ENCODE data around the gene CDH23. TPM values are rescaled to one million over a fixed set of nuclear protein-coding genes. Genes with fewer than 3 reads are reported as not detected.

Gene CDH23
- total RNA-seq, 1 experiment from 2014 or later, result 0.34 TPM

GRCh38 chr10:71366690-71367089, 30.0 kb upstream of the CDH23 start:
- no TSS peak for BruUV-seq (replicated peaks)
- DNase-seq, result no peak
- Mint-ChIP-seq H3K4me3 (ENCODE audit: unreplicated experiment) (no peak overlapping the region), H3K9me3 (ENCODE audit: unreplicated experiment) (no peaks in the 10 kb centered on the region), H3K27me3 (ENCODE audit: insufficient read depth, unreplicated experiment) (peaks cover 3% of the 10 kb centered on the region), H3K4me1 (ENCODE audit: low read depth, unreplicated experiment) (no peaks in the 10 kb centered on the region), H3K27ac (ENCODE audit: unreplicated experiment) (no peak overlapping the region), H3K36me3 (ENCODE audit: insufficient read depth, unreplicated experiment) (no peaks in the 10 kb centered on the region)
- Histone ChIP-seq H3K4me3 (ENCODE audit: low read depth, low read length) (no peak overlapping the region), H3K27me3 (replicated peaks; ENCODE audit: control insufficient read depth, insufficient read depth, low read length) (no peaks in the 10 kb centered on the region), H3K36me3 (ENCODE audit: control insufficient read depth, insufficient read depth, low read length) (no peaks in the 10 kb centered on the region), H3K9me3 (no peaks in the 10 kb centered on the region), H3K4me1 (no peaks in the 10 kb centered on the region)
- POLR2A ChIA-PET, result no interaction called here
- no peak for TF ChIP-seq CTCF (IDR thresholded peaks at IDR 0.05; ENCODE audit: insufficient read depth in 1 of 2, low read depth in 1 of 2, low read length in 1 of 2, severe bottlenecking in 1 of 2, unreplicated experiment in 1 of 2)
- CTCF ChIA-PET, result interaction anchor here (0.6 kb wide), 1 partner anchor 48 kb away, joined by 3 read pairs; the partner anchor contains the start of gene SLC29A3
- intact Hi-C loops (cut with micrococcal nuclease; ENCODE audit: unreplicated experiment), result no loop called here

GRCh38 chr10:71367271-71367670, 29.4 kb upstream of the CDH23 start:
- Histone ChIP-seq H3K4me3 (ENCODE audit: low read depth, low read length) (no peak overlapping the region), H3K27me3 (replicated peaks; ENCODE audit: control insufficient read depth, insufficient read depth, low read length) (no peaks in the 10 kb centered on the region), H3K4me1 (no peaks in the 10 kb centered on the region), H3K36me3 (ENCODE audit: control insufficient read depth, insufficient read depth, low read length) (no peaks in the 10 kb centered on the region), H3K9me3 (no peaks in the 10 kb centered on the region)
- Mint-ChIP-seq H3K9me3 (ENCODE audit: unreplicated experiment) (no peaks in the 10 kb centered on the region), H3K36me3 (ENCODE audit: insufficient read depth, unreplicated experiment) (no peaks in the 10 kb centered on the region), H3K4me1 (ENCODE audit: low read depth, unreplicated experiment) (no peaks in the 10 kb centered on the region), H3K27me3 (ENCODE audit: insufficient read depth, unreplicated experiment) (peaks cover 3% of the 10 kb centered on the region), H3K4me3 (ENCODE audit: unreplicated experiment) (no peak overlapping the region), H3K27ac (ENCODE audit: unreplicated experiment) (no peak overlapping the region)
- BruUV-seq (replicated peaks), result no TSS peak
- DNase-seq, result no peak
- no peak for TF ChIP-seq CTCF (IDR thresholded peaks at IDR 0.05; ENCODE audit: insufficient read depth in 1 of 2, low read depth in 1 of 2, low read length in 1 of 2, severe bottlenecking in 1 of 2, unreplicated experiment in 1 of 2)
- CTCF ChIA-PET, result interaction anchor here (0.6 kb wide), 1 partner anchor 53 kb away, joined by 3 read pairs; no protein-coding TSS in a partner anchor
- POLR2A ChIA-PET, result no interaction called here
- intact Hi-C loops (cut with micrococcal nuclease; ENCODE audit: unreplicated experiment), result no loop called here

- intact Hi-C loops (cut with micrococcal nuclease; ENCODE audit: unreplicated experiment), result no loop called here
- no peaks in the 10 kb centered on the region for H3K9me3 Mint-ChIP-seq (ENCODE audit: unreplicated experiment)
- Histone ChIP-seq H3K4me1 (no peaks in the 10 kb centered on the region), H3K4me3 (ENCODE audit: low read depth, low read length) (no peak overlapping the region), H3K36me3 (ENCODE audit: control insufficient read depth, insufficient read depth, low read length) (no peaks in the 10 kb centered on the region), H3K9me3 (no peaks in the 10 kb centered on the region), H3K27me3 (replicated peaks; ENCODE audit: control insufficient read depth, insufficient read depth, low read length) (no peaks in the 10 kb centered on the region)
- TF ChIP-seq CTCF (IDR thresholded peaks at IDR 0.05; ENCODE audit: insufficient read depth in 1 of 2, low read depth in 1 of 2, low read length in 1 of 2, severe bottlenecking in 1 of 2, unreplicated experiment in 1 of 2), result no peak
- BruUV-seq (replicated peaks), result no TSS peak
- H3K27me3 Mint-ChIP-seq (ENCODE audit: insufficient read depth, unreplicated experiment), result peaks cover 3% of the 10 kb centered on the region
- H3K27ac Mint-ChIP-seq (ENCODE audit: unreplicated experiment), result no peak overlapping the region
- ChIA-PET POLR2A (interaction anchor here (0.6 kb wide), 1 partner anchor 49 kb away, joined by 7 read pairs; the partner anchor contains the start of gene SLC29A3), CTCF (interaction anchor here (0.6 to 0.8 kb wide), 3 partner anchors 9 to 54 kb away, joined by 3 to 6 read pairs (median 3); no protein-coding TSS in a partner anchor)
- DNase-seq, result no peak
- no peak overlapping the region for H3K4me3 Mint-ChIP-seq (ENCODE audit: unreplicated experiment)
- H3K4me1 Mint-ChIP-seq (ENCODE audit: low read depth, unreplicated experiment), result no peaks in the 10 kb centered on the region
- H3K36me3 Mint-ChIP-seq (ENCODE audit: insufficient read depth, unreplicated experiment), result no peaks in the 10 kb centered on the region
Measured at GRCh38 chr10:71368176-71368575, 28.5 kb upstream of the CDH23 start.

All from Caco-2 (cell line).